ENCODE data around the gene RINT1.
"Not testable (repeated sequence)": the region's sequence is repeated elsewhere in the genome, so short reads cannot be mapped to it uniquely, and the experiment has no call there.

The RINT1 gene

DNA sequence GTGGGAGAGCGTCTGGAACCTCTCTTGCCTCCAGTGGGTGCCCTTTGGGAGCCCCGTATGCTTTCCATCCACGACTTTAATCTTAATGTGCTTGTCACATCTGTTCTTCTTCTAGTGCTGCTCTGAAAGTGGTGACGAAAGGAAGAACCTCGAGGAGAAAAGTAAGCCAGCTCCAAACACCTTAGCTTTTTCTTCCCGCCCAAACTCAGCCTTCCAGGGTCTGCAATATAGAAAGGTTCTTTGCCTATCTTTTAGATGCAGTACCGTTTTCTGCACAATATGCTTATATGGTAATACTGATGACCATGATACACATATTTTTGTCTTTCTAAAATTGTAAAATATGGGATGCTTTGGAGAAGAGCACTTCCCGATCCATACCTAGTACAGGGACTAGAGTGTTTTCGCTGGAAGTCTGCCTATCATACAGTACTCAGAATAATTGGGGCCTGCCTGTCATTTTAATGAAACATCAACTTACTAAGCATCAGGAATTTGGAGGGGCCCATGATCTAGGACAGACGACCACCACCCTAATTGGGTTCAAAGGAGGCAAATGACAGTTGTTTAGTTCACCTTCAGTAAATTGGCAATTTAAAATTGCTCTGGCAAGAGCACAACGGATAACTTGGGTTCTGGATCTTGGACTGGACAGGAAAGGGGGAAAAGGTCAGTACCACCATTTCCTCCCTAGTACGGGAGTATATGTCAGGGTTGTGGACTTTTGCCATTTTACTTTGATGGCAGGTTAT, 884 bp downstream of the RINT1 start:
- DNase-seq (ENCODE audit: low spot score): no peak

DNA sequence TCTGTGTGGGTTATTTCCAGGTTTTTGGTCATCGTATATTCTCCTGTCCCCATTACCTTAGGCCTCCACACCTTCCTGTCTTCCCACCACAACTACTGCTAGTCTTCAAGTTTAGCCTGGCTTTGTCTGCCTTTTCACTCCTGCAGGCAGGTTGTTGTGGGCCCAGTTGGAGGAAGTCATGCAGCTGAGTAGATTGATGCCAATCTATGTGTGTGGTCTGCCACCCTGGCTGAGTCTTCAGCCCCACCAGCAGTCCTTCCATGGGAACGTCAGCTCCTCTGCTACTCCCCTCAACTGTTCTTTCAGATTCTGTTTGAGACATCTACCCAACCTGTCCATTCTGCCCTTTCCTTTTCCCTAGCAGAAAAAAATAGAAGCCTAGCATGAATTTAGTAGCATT, 6.3 kb downstream of the RINT1 start:
- no peak for DNase-seq (ENCODE audit: low spot score)

DNA sequence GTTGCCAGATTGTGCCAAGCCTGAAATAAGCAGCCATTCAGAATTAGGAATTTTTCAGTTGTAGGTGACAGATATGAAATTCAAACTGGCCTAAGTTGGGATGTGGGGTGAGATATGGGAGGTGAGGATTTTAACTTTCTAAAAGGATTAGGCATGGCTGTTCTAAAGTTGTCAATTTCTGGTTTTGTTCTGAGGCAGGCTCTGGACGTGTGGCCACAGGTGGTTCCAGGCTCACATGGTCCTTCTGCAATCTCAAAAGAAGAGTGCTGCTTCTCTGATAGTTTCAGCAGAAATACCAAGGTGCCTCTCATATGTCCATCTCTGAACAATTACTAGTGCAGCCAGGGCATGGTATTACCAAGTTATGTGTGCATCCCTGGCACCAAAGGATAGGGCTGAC, 27.9 kb downstream of the RINT1 start:
- no peak for DNase-seq (ENCODE audit: low spot score)

- DNase-seq (ENCODE audit: low spot score): peak; percentile 47
Observed at GRCh38 chr7:105565190-105565589, 33.2 kb downstream of the RINT1 start.

- peak; percentile 32 for DNase-seq (ENCODE audit: low spot score)
Observed at GRCh38 chr7:105567024-105567423, 35.0 kb downstream of the RINT1 start.

GRCh38 chr7:105567821-105568220, 35.8 kb downstream of the RINT1 start:
- DNase-seq (ENCODE audit: low spot score): no peak

DNA sequence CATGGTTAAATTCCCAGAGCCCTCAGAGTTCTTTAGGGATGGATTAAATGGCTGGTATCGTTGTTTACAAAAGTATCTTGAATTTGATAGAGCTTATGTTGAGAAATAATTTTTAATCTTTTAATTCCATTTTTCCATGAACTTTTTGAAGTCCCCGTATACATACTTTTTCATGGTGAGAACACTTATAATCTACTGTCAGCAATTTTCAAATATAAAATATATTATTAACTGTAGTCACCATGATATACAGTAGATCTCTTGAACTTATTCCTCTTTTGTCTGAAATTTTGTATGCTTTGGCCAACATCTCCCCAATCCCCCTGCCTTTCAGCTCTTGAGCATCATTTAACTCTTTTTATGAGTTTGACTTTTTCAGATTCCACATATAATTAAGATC, 39.9 kb downstream of the RINT1 start:
- no peak for DNase-seq (ENCODE audit: low spot score)

DNA sequence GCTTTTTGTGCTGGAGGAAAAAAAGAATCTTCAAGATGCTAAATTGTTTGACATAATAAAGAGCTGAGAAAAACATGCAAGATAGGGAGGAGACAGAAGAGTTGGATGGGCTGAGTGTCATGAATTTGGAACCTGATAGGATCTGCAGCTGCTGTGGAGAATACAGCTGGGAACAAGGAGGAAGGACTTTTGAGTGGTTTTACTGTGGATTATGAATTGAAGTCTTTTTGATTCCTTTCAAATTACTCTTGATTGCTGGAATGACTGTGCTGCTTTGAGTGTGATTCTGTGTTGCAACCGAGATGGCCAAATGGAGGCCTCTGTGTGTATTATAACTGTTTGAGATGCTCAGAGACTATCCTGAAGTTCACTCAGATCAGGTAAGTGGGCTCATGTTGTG, 45.2 kb downstream of the RINT1 start:
- no peak for DNase-seq (ENCODE audit: low spot score)

DNA sequence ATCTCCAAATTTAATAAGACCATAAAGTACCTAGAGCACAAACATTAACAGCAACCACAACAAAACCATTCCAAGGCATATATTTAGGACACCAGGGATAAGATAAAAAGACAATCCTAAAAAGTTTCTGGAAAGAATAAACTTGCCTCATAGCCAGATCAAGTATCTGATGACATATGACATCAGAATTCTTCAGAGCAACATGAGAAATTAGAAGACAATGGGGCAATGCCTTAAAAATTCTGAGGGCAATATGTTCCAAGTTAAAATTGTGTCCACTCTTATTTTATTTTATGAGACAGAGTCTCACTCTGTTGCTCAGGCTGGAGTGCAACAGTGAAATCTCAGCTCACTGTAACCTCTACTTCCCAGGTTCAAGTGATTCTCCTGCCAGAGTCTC, 46.5 kb downstream of the RINT1 start:
- no peak for DNase-seq (ENCODE audit: low spot score)

- DNase-seq (ENCODE audit: low spot score): no peak
Observed at GRCh38 chr7:105580022-105580740, 48.2 kb downstream of the RINT1 start.

DNA sequence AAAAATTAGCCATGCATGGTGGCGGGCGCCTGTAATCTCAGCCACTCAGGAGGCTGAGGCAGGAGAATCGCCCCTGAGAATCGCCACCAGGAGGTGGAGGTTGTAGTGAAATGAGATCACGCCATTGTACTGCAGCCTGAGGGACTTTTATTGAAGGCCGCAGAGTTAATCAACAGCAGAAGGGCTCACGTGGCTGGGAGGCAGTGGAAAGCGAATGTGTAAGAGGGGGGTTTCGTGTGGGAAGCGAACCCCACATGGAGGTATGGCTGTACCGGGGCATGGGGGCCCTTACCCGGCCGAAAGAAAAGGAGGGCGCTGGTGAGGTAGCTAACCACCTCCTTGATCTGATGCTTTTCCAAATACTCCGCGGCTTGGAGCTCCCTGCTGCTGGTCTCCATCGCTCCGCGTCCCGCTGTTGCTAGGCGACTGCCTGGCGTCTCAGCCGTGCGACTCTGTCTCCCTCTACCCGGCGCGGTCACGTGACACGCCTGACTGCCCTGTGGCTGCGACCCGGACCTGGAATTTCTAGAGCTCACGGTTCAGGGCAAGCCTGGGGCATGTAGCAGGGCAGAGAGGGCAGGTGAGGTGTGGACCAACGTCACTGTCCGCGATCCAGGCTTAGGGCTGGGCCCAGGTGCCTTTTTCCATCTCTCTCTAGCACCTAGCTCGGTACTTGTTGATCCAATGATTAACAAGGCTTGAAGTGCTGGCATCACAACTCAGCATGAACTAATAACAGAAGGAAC, 49.2 kb downstream of the RINT1 start, which contains the start of gene EFCAB10:
EFCAB10 (minus strand) TSS at position 428 of the 746 bp plus-strand sequence; CDS start at position 398, 30 bp downstream.
- peak; percentile 63 for DNase-seq (ENCODE audit: low spot score)

DNA sequence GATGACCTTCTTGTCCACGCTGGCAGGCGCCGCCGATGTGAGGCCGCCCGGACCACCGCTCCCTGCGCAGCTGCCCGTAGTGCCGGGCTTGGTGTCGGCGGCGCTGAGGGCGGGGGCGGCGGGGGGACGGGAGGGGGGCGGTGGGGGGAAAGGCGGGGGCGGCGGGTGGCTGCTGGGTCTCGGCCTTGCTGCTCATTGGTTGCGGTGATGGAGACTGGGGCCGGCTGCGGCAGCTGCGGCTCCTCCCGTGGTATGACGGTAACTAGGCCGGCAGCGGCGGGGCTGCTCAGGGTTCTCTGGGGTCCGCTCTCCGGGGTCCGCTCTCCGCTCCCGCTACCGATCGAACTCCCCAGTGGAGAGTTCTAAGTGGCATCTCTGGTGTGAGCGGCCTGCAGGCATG, 51.1 kb downstream of the RINT1 start:
- DNase-seq (ENCODE audit: low spot score): no peak

DNA sequence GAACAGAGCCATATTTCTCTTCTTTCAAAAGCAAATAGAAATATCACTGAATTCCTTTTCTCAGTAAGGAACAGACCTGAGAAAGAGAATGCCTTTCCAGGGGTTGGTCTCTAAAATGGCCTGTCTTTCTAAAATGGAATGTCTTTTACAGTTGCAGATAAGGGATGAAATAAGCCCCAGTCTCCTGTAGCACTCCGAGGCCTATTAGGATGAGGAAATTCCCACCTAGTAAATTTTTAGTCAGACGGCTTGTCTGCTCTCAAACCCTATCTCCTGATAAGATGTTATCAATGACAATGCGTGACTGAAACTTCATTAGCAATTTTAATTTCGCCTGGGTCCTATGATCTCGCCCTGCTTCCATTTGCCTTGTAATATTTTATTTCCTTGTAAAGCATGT, 52.2 kb downstream of the RINT1 start:
- no peak for DNase-seq (ENCODE audit: low spot score)

- no peak for DNase-seq (ENCODE audit: low spot score)
Observed at GRCh38 chr7:105585850-105586500, 54.0 kb downstream of the RINT1 start.

GRCh38 chr7:105587909-105588635, 56.1 kb downstream of the RINT1 start:
- DNase-seq (ENCODE audit: low spot score): no peak

GRCh38 chr7:105589356-105590077, 57.5 kb downstream of the RINT1 start:
- DNase-seq (ENCODE audit: low spot score): peak; percentile 84

DNA sequence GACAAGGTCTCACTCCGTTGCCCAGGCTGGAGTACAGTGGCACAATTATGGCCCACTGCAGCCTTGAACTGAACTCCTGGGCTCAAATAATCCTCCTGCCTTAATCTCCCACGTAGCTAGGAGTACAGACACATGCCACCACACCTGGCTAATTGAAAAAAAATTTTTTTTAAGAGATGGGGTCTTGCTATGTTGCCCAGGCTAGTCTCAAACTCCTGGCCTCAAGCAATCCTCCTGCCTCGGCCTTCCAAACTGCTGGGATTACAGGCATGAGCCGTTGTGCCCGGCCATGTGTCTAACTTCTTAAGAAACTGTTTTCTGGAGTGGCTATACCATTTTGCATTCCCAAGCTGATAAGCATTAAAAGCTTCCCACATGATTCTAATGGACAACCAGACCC, 58.8 kb downstream of the RINT1 start:
- DNase-seq (ENCODE audit: low spot score): no peak

DNA sequence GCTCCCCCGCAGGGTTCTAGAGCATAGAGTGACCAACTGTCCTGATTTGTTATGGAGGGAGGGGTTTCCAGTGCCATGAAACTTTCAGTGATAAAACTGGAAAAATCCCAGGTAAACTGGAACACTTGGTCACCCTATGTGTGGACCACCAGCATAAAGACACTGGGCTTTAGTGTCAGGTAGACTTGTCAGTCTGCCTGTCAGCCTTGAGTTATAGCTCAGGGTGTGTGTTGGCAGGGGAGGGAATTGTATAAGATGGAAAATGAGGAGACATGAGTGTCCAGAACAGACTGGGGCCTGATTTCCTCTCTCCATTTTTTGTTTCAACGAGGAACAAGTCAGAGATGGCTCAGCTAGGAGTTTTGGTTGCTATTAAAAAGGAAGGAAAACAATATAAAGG, 59.5 kb downstream of the RINT1 start:
- DNase-seq (ENCODE audit: low spot score): no peak

GRCh38 chr7:105594034-105594433, 62.0 kb downstream of the RINT1 start:
- DNase-seq (ENCODE audit: low spot score): no peak

GRCh38 chr7:105596866-105597265, 64.9 kb downstream of the RINT1 start:
- no peak for DNase-seq (ENCODE audit: low spot score)

- not testable (repeated sequence) for DNase-seq (ENCODE audit: low spot score)
Observed at GRCh38 chr7:105599080-105599479, 67.1 kb downstream of the RINT1 start.

All from globus pallidus (tissue), 1 donor.